Prostate gland (tissue), 2 donors: ENCODE results near the gene SCGB2B2.

Source experiments
- CTCF ChIP-seq, 4 experiments: fragments of 200-600 bp in 2 of 4; fragments of 450-650 bp in 2 of 4; sonication (generic) in 2 of 4; IDR thresholded peaks; 1 replicate in 3 of 4; 2 replicates in 1 of 4; pipeline ENCODE4 v1.5.1; 2016 to 2019; ENCODE audit warnings: antibody characterized with exemption in 4 of 4, mild to moderate bottlenecking in 2 of 4, moderate library complexity in 2 of 4
- POLR2A ChIP-seq: fragments of 450-650 bp; IDR thresholded peaks from one replicate; pipeline ENCODE4 v1.6.1; 2016; ENCODE audit warnings: antibody characterized with exemption, mild to moderate bottlenecking
- POLR2AphosphoS5 ChIP-seq: sonication (generic); formaldehyde crosslinking; IDR thresholded peaks from one replicate; pipeline ENCODE4 v1.6.1; 2017; ENCODE audit warnings: antibody characterized with exemption

- TF ChIP-seq POLR2AphosphoS5 (no peak), CTCF (IDR thresholded peaks at IDR 0.05) (no peak), POLR2A (no peak)
These were observed 1.1 kb upstream of the SCGB2B2 start for GRCh38 chr19:34678085-34678412.
